Activated CD4-positive, alpha-beta T cell treated with anti-CD3 and anti-CD28 coated beads for 36 hours (primary cell): ENCODE measurements around the gene HS2ST1. TPM values are rescaled to one million over a fixed set of nuclear protein-coding genes. Genes with fewer than 3 reads are reported as not detected.
"Not testable (repeated sequence)": the region's sequence is repeated elsewhere in the genome, so short reads cannot be mapped to it uniquely, and the experiment has no call there.

Experiments used
- ATAC-seq: fragments of 200-7000 bp; cut with Tn5 transposase; one replicate; pipeline ENCODE4 v1.10.0; 2021; ENCODE audit warnings: mild to moderate bottlenecking, moderate library complexity
- CTCF ChIA-PET: fragments of 350-600 bp; sonication (Branson Sonifier 250); formaldehyde crosslinking; loops from one replicate; lab custom pipeline; 2021; ENCODE audit warnings: antibody characterized with exemption; lab: Charles Lee
- POLR2A ChIA-PET: fragments of 350-600 bp; sonication (Branson Sonifier 250); formaldehyde crosslinking; loops from one replicate; lab custom pipeline; 2021; ENCODE audit warnings: antibody characterized with exemption, inconsistent platforms; lab: Charles Lee
- DNase-seq: peaks from one replicate; pipeline ENCODE4 v3.0.0-alpha.2; 2020
- H3K27ac Mint-ChIP-seq: one replicate; pipeline ENCODE4 v1.8.0; 2021; ENCODE audit warnings: mixed read lengths
- H3K27me3 Mint-ChIP-seq: one replicate; pipeline ENCODE4 v1.8.0; 2021; ENCODE audit warnings: mixed read lengths
- H3K36me3 Mint-ChIP-seq: one replicate; pipeline ENCODE4 v1.8.0; 2021; ENCODE audit warnings: low read depth, mixed read lengths
- H3K4me1 Mint-ChIP-seq: one replicate; pipeline ENCODE4 v1.8.0; 2021; ENCODE audit warnings: mixed read lengths
- H3K4me3 Mint-ChIP-seq: one replicate; pipeline ENCODE4 v1.8.0; 2021; ENCODE audit warnings: mild to moderate bottlenecking, moderate library complexity, mixed read lengths
- H3K9me3 Mint-ChIP-seq: one replicate; pipeline ENCODE4 v1.8.0; 2021; ENCODE audit warnings: low read depth, mixed read lengths
- intact Hi-C, 2 experiments: fragments of 100-400 bp; cut with DNase I in 1 of 2; cut with micrococcal nuclease in 1 of 2; formaldehyde crosslinking; loops; one replicate each; pipeline versions ENCODE4 v1.14.2 to v1.15.1; 2022 to 2024; cut with DNase I, micrococcal nuclease
- total RNA-seq, 2 experiments: library from RNA; stranded (reverse); gene quantifications; one replicate each; pipeline ENCODE4 v1.2.3, GENCODE V29; 2021

Gene HS2ST1
- total RNA-seq, 2 experiments from 2014 or later, result 21.3 to 22.2 TPM

DNA sequence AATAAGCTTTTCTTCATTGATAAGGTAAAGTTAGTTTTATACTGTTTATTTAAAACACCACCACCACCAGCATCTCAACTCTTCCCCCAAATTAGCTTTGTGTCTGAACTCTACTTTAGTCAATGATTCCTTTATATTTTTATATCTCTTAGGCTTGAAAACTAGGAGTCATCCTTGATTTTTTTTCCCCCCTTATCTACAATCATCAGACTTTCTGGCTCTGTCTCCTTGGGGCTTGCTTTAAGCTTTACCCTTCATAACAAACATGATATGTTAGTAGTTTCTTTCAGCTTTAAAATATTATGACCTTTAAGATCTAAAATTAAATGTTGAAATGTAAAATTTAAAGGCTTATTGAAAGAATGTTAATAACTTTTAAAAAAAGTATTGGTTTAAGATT, 28.3 kb downstream of the HS2ST1 start:
- Mint-ChIP-seq H3K4me3 (no peak overlapping the region), H3K4me1 (peaks cover 7% of the 10 kb centered on the region), H3K36me3 (no peaks in the 10 kb centered on the region), H3K9me3 (no peaks in the 10 kb centered on the region), H3K27me3 (no peaks in the 10 kb centered on the region), H3K27ac (no peak overlapping the region)
- CTCF ChIA-PET, result interaction anchor here (0.7 to 1.2 kb wide), 3 partner anchors 23 to 495 kb away, joined by 3 to 4 read pairs (median 3); no protein-coding TSS in a partner anchor
- ATAC-seq (no peak), DNase-seq (no peak)
- POLR2A ChIA-PET, result no interaction called here
- intact Hi-C loops, result no loop called here

DNA sequence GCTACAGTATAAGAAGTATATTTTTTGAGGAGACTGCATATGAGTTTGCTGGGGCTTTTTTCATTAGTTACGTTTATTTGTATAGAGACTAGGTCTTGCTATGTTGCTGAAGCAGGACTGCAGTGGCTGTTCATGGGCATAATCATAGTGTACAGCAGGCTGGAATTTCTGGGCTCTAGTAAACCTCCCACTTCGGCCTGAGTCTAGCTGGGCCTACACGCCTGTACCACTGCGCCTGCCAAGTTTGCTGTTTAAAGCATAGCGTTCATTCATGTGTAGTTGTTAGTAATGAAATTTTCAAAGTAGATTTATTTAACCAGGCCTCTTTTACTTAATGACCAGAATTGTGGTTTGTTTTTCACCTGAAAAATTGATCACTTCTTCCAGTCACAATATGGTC, 33.8 kb downstream of the HS2ST1 start:
- DNase-seq, result no peak
- H3K4me3 Mint-ChIP-seq, result no peak overlapping the region
- no peaks in the 10 kb centered on the region for H3K4me1 Mint-ChIP-seq
- ChIA-PET POLR2A (no interaction called here), CTCF (interaction anchor here (0.9 kb wide), 1 partner anchor 9 kb away, joined by 3 read pairs; no protein-coding TSS in a partner anchor)
- H3K9me3 Mint-ChIP-seq, result no peaks in the 10 kb centered on the region
- intact Hi-C loops, result no loop called here
- H3K27ac Mint-ChIP-seq, result no peak overlapping the region
- no peak for ATAC-seq
- H3K36me3 Mint-ChIP-seq, result no peaks in the 10 kb centered on the region
- no peaks in the 10 kb centered on the region for H3K27me3 Mint-ChIP-seq

- ChIA-PET POLR2A (no interaction called here), CTCF (no interaction called here)
- H3K9me3 Mint-ChIP-seq, result no peaks in the 10 kb centered on the region
- ATAC-seq, result no peak
- no peak for DNase-seq
- H3K27me3 Mint-ChIP-seq, result no peaks in the 10 kb centered on the region
- no peak overlapping the region for H3K4me3 Mint-ChIP-seq
- intact Hi-C loops, result no loop called here
- no peak overlapping the region for H3K27ac Mint-ChIP-seq
- H3K4me1 Mint-ChIP-seq, result peaks cover 5% of the 10 kb centered on the region
- no peaks in the 10 kb centered on the region for H3K36me3 Mint-ChIP-seq
Observed at GRCh38 chr1:86950712-86951419, 36.4 kb downstream of the HS2ST1 start.

DNA sequence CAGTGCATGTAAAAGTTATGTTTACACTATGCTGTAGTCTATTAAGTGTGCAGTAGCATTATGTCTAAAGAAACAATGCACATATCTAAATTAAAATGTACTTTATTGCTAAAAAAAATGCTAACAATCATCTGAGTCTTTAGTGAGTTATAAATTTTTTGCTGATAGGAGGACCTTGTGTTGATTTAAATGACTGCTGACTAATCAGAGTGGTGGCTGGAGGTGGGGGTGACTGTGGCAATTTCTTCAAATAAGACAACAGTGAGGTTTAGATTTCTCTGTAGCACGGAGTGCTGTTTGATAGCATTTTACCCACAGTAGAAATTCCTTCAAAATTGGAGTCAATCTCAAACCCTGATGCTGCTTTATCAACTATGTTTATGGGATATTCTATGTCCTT, 37.0 kb downstream of the HS2ST1 start:
- intact Hi-C loops, result no loop called here
- H3K4me3 Mint-ChIP-seq, result no peak overlapping the region
- no peaks in the 10 kb centered on the region for H3K27me3 Mint-ChIP-seq
- H3K9me3 Mint-ChIP-seq, result no peaks in the 10 kb centered on the region
- CTCF ChIA-PET, result no interaction called here
- H3K36me3 Mint-ChIP-seq, result no peaks in the 10 kb centered on the region
- H3K4me1 Mint-ChIP-seq, result peaks cover 5% of the 10 kb centered on the region
- H3K27ac Mint-ChIP-seq, result no peak overlapping the region
- DNase-seq, result no peak
- POLR2A ChIA-PET, result no interaction called here
- no peak for ATAC-seq

GRCh38 chr1:86953167-86953566, 38.7 kb downstream of the HS2ST1 start:
- Mint-ChIP-seq H3K4me1 (peaks cover 5% of the 10 kb centered on the region), H3K4me3 (no peak overlapping the region), H3K27ac (no peak overlapping the region), H3K27me3 (no peaks in the 10 kb centered on the region), H3K36me3 (no peaks in the 10 kb centered on the region), H3K9me3 (no peaks in the 10 kb centered on the region)
- CTCF ChIA-PET, result interaction anchor here (1.0 kb wide), 1 partner anchor 19 kb away, joined by 3 read pairs; no protein-coding TSS in a partner anchor
- no peak for ATAC-seq
- intact Hi-C loops, result no loop called here
- DNase-seq, result no peak
- POLR2A ChIA-PET, result no interaction called here

- H3K4me3 Mint-ChIP-seq, result no peak overlapping the region
- intact Hi-C loops, result no loop called here
- ChIA-PET POLR2A (no interaction called here), CTCF (interaction anchor here (0.8 to 1.1 kb wide), 2 partner anchors 42 to 78 kb away, joined by 3 read pairs; no protein-coding TSS in a partner anchor)
- H3K9me3 Mint-ChIP-seq, result no peaks in the 10 kb centered on the region
- no peak overlapping the region for H3K27ac Mint-ChIP-seq
- ATAC-seq, result no peak
- no peak for DNase-seq
- peaks cover 5% of the 10 kb centered on the region for H3K4me1 Mint-ChIP-seq
- H3K36me3 Mint-ChIP-seq, result no peaks in the 10 kb centered on the region
- no peaks in the 10 kb centered on the region for H3K27me3 Mint-ChIP-seq
Observed at GRCh38 chr1:86955678-86956077, 41.2 kb downstream of the HS2ST1 start.

DNA sequence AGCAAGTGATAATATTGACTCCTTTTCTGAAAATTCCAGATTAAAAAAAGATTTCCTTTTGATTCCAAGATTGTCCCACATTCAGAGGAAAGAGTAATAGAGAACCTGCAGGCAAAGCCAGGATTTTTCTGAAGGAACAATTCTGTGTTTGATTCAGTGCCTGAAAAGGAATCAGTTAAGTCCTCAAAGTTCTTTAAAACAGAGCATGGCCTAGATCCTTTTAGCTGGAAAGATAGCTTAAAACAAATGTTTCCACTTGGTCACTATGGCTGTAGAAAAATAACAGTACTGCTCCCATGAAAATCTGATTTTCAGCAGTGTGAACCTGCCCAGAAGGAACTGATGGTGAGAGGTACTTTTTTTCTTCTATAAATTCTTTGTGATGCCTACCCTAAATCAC, 41.8 kb downstream of the HS2ST1 start:
- H3K27ac Mint-ChIP-seq, result no peak overlapping the region
- ChIA-PET CTCF (interaction anchor here (0.8 to 1.1 kb wide), 2 partner anchors 42 to 77 kb away, joined by 3 read pairs; no protein-coding TSS in a partner anchor), POLR2A (no interaction called here)
- DNase-seq (no peak), ATAC-seq (no peak)
- H3K9me3 Mint-ChIP-seq, result no peaks in the 10 kb centered on the region
- H3K36me3 Mint-ChIP-seq, result no peaks in the 10 kb centered on the region
- intact Hi-C loops, result no loop called here
- no peak overlapping the region for H3K4me3 Mint-ChIP-seq
- no peaks in the 10 kb centered on the region for H3K27me3 Mint-ChIP-seq
- peaks cover 5% of the 10 kb centered on the region for H3K4me1 Mint-ChIP-seq

GRCh38 chr1:86957221-86957620, 42.8 kb downstream of the HS2ST1 start:
- no peaks in the 10 kb centered on the region for H3K36me3 Mint-ChIP-seq
- H3K9me3 Mint-ChIP-seq, result no peaks in the 10 kb centered on the region
- ChIA-PET CTCF (interaction anchor here (0.9 kb wide), 1 partner anchor 87 kb away, joined by 3 read pairs; no protein-coding TSS in a partner anchor), POLR2A (interaction anchor here (0.6 to 0.7 kb wide), 2 partner anchors 59 to 172 kb away, joined by 3 to 6 read pairs; no protein-coding TSS in a partner anchor)
- intact Hi-C loops, result no loop called here
- ATAC-seq (no peak), DNase-seq (no peak)
- peaks cover 5% of the 10 kb centered on the region for H3K4me1 Mint-ChIP-seq
- H3K4me3 Mint-ChIP-seq, result no peak overlapping the region
- H3K27me3 Mint-ChIP-seq, result no peaks in the 10 kb centered on the region
- H3K27ac Mint-ChIP-seq, result no peak overlapping the region

GRCh38 chr1:86960548-86960947, 46.1 kb downstream of the HS2ST1 start:
- ChIA-PET CTCF (no interaction called here), POLR2A (interaction anchor here (0.6 kb wide), 1 partner anchor 770 kb away, joined by 3 read pairs; no protein-coding TSS in a partner anchor)
- Mint-ChIP-seq H3K27ac (no peak overlapping the region), H3K4me1 (no peaks in the 10 kb centered on the region), H3K36me3 (no peaks in the 10 kb centered on the region), H3K9me3 (no peaks in the 10 kb centered on the region), H3K4me3 (no peak overlapping the region), H3K27me3 (no peaks in the 10 kb centered on the region)
- DNase-seq (no peak), ATAC-seq (no peak)
- intact Hi-C loops, result no loop called here

DNA sequence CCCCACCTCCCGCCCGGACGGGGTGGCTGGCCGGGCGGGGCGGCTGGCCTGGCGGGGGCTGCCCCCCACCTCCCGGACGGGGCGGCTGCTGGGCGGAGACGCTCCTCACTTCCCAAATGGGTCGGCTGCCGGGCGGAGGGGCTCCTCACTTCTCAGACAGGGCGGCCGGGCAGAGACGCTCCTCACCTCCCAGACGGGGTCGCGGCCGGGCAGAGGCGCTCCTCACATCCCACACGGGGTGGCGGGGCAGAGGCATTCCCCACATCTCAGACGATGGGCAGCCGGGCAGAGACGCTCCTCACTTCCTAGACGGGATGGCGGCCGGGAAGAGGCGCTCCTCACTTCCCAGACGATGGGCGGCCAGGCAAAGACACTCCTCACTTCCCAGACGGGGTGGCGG, 49.4 kb downstream of the HS2ST1 start:
- H3K27me3 Mint-ChIP-seq, intact Hi-C loops, DNase-seq, H3K27ac Mint-ChIP-seq, H3K36me3 Mint-ChIP-seq, H3K9me3 Mint-ChIP-seq, POLR2A ChIA-PET, H3K4me1 Mint-ChIP-seq, ATAC-seq, H3K4me3 Mint-ChIP-seq: not testable (repeated sequence)
- CTCF ChIA-PET, result interaction anchor here (1.1 to 1.8 kb wide), 2 partner anchors 130 to 260 kb away, joined by 4 to 12 read pairs; partner anchors contain the start of gene SH3GLB1

- DNase-seq (peak; percentile 28), ATAC-seq (peak; percentile 36)
- Mint-ChIP-seq H3K36me3 (no peaks in the 10 kb centered on the region), H3K27me3 (no peaks in the 10 kb centered on the region), H3K4me1 (no peaks in the 10 kb centered on the region), H3K4me3 (no peak overlapping the region), H3K27ac (no peak overlapping the region), H3K9me3 (no peaks in the 10 kb centered on the region)
- CTCF ChIA-PET, result interaction anchor here (0.6 to 1.8 kb wide), 6 partner anchors 23 to 261 kb away, joined by 3 to 12 read pairs (median 4); partner anchors contain the start of gene SH3GLB1
- POLR2A ChIA-PET, result no interaction called here
- intact Hi-C loops, result loop anchor here (1.0 to 5.0 kb wide), 2 partner anchors 48 to 132 kb away; no protein-coding TSS in a partner anchor
Observed at GRCh38 chr1:86965012-86965826, 50.8 kb downstream of the HS2ST1 start.
